Immature natural killer cell (primary cell): Measurements from ENCODE around the gene CLDN15. TPM values are rescaled to one million over a fixed set of nuclear protein-coding genes. Genes with fewer than 3 reads are reported as not detected.
A peak's percentile ranks its signal among the peaks of the same experiment; 100 is the strongest.
"Not testable (repeated sequence)": the region's sequence is repeated elsewhere in the genome, so short reads cannot be mapped to it uniquely, and the experiment has no call there.

Experiments used
- DNase-seq, 3 donors: peaks; one replicate each; pipeline ENCODE4 v3.0.0; 2022; ENCODE audit warnings: mixed read lengths in 1 of 3
- H3K27ac Mint-ChIP-seq, 6 donors: one replicate each; pipeline ENCODE4 v1.8.0; 2020; ENCODE audit warnings: mixed read lengths in 6 of 6, mild to moderate bottlenecking in 5 of 6, inconsistent platforms in 4 of 6, moderate library complexity in 3 of 6
- H3K27me3 Mint-ChIP-seq, 3 donors: one replicate each; pipeline ENCODE4 v1.8.0; 2020 to 2021; ENCODE audit warnings: low read depth in 3 of 3, mild to moderate bottlenecking in 3 of 3, mixed read lengths in 3 of 3, moderate library complexity in 3 of 3, inconsistent platforms in 1 of 3
- H3K36me3 Mint-ChIP-seq, 3 donors: one replicate each; pipeline ENCODE4 v1.8.0; 2020; ENCODE audit warnings: mixed read lengths in 3 of 3, inconsistent platforms in 2 of 3, mild to moderate bottlenecking in 2 of 3
- H3K4me1 Mint-ChIP-seq, 2 donors: one replicate each; pipeline ENCODE4 v1.8.0; 2020; ENCODE audit warnings: inconsistent platforms in 2 of 2, mild to moderate bottlenecking in 2 of 2, mixed read lengths in 2 of 2, moderate library complexity in 1 of 2
- H3K4me3 Mint-ChIP-seq, 5 donors: one replicate each; pipeline ENCODE4 v1.8.0; 2020; ENCODE audit warnings: mild to moderate bottlenecking in 5 of 5, mixed read lengths in 5 of 5, inconsistent platforms in 3 of 5, moderate library complexity in 3 of 5
- H3K9me3 Mint-ChIP-seq, 6 donors: one replicate each; pipeline ENCODE4 v1.8.0; 2020; ENCODE audit warnings: mild to moderate bottlenecking in 6 of 6, mixed read lengths in 6 of 6, inconsistent platforms in 4 of 6, moderate library complexity in 3 of 6
- polyA plus RNA-seq, 3 donors: library from polyadenylated mRNA; unstranded; fragments of 300-500 nt; fragmentation: Illumina TruSeq; gene quantifications; one replicate each; pipeline ENCODE4 v1.2.3, GENCODE V29; 2021

Gene CLDN15, protein sequence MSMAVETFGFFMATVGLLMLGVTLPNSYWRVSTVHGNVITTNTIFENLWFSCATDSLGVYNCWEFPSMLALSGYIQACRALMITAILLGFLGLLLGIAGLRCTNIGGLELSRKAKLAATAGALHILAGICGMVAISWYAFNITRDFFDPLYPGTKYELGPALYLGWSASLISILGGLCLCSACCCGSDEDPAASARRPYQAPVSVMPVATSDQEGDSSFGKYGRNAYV
- 1 to 10 TPM in 1 of 3 donors, under 1 TPM in 1, not detected in 1; 0.32 to 1.4 TPM for polyA plus RNA-seq

DNA sequence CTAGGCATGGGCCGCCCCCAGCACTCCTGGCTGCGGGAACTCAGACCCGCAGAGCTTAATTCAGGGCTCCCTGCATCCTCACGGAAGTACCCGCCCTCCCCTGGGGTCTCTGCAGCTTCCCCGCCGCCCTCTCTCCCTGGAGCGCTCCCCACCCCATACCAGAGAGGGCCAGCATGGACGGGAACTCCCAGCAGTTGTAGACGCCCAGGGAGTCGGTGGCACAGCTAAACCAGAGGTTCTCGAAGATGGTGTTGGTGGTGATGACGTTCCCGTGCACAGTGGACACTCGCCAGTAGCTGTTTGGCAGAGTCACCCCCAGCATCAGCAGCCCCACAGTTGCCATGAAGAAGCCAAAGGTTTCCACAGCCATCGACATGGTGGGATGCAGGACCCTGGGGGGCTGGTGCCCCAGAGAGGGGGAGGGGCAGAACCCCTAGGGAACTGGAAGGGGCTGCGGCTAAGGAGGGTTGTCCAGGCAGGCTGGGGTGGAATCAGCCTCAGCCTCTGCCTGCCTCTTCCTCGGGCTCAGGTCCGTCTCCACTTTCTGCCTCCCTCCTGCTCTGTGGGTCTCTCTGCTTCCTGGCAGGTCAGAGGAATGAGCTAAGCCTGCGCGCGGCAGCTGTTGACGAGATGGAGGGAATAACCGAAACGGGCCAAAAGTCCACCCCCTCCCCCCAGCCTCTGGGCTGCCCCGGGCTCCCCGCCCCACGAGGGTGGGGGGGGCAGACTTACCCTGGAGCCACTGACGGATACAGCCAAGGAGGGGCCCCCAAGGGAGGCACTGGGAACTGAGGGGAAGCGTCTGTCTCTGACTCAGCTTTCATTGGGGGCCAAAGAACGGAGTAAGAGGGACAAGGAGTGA, at the start of gene CLDN15:
CLDN15 (minus strand) TSS at position 597 of the 862 bp plus-strand sequence; CDS start at position 376, 221 bp downstream.
- H3K9me3 Mint-ChIP-seq = no peaks in the 10 kb centered on the region
- peaks cover 0 to 3% (median 0%) of the 10 kb centered on the region in 3 donors for H3K36me3 Mint-ChIP-seq
- no peak for DNase-seq
- peak within 1 kb of the TSS in 2 of 6 donors; percentile 34 to 81 for H3K27ac Mint-ChIP-seq
- no peaks in the 10 kb centered on the region for H3K4me1 Mint-ChIP-seq
- H3K27me3 Mint-ChIP-seq = no peaks in the 10 kb centered on the region
- no peak within 1 kb of the TSS for H3K4me3 Mint-ChIP-seq

DNA sequence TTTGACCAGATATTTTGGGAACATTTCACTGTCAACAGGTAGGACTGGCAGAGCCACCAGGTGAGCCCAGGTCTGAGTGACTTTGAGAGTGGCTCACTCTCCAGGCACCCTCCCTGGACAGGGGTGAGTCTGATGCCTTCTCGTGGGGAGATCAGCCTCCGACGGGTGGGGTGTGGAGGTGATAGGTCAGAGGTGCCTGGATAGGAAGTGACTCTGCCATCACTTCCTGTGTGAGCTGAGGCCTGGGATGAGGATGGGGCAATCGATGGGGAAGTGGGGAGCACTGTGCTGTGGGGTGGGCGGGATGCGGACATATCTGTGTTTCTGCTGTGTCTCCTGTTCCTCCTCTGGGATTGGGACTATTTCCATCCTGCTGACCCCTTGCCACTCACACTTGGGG, 49.4 kb upstream of the CLDN15 start:
- no peak for DNase-seq
- Mint-ChIP-seq H3K9me3 (peaks cover 0 to 6% (median 0%) of the 10 kb centered on the region in 6 donors), H3K27ac (peak overlapping the region in 1 of 6 donors; percentile 58), H3K36me3 (no peaks in the 10 kb centered on the region), H3K4me3 (no peak overlapping the region), H3K27me3 (peaks cover 3 to 10% (median 9%) of the 10 kb centered on the region in 3 donors), H3K4me1 (peaks cover 19 to 22% of the 10 kb centered on the region in 2 donors)

DNA sequence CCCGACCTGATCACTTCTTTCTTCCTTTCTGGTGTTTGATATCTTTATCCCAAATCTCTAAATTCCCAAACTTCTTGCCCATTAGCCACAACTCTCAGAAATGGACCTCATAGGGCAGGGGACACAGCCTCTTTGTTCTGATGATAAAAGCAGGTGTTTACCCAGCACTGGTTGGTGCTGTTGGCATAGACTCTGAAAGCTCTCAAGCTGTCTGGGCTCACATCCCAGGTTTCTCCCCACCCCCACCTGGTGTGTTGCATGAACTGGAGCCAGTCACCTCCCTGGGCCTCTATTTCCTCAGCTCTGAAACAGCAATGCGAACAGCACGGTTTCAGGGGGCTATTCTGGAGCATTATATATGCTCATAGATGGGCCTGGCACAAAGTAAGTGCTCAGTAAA, 48.3 kb upstream of the CLDN15 start:
- peaks cover 4 to 12% (median 9%) of the 10 kb centered on the region in 3 donors for H3K27me3 Mint-ChIP-seq

DNA sequence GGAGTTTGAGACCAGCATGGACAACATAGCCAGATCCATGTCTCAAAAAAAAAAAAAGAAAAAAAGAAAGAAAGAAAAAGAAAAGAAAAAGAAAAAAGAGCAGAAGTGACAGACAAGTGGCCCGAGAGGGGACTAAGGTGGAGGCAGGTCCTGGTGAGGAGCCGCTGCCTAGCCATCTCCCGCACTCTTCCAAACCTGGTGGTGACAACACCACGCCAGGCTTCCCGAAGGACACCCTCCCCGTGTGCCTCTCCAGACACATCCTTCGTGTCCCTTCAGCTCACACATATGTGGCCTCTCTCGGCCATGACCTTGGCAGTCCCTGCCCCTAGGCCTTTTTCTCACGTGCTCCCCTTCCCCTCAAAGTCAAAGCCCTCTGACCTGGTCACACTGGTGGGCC, 47.6 kb upstream of the CLDN15 start:
- Mint-ChIP-seq H3K27ac (no peak overlapping the region), H3K9me3 (peaks cover 0 to 6% (median 0%) of the 10 kb centered on the region in 6 donors), H3K36me3 (no peaks in the 10 kb centered on the region), H3K4me1 (peaks cover 13 to 18% of the 10 kb centered on the region in 2 donors), H3K27me3 (peaks cover 4 to 12% (median 6%) of the 10 kb centered on the region in 3 donors), H3K4me3 (no peak overlapping the region)
- no peak for DNase-seq

More for the DNA sequence above, 48.3 kb upstream of the CLDN15 start:
- not testable (repeated sequence) for H3K4me3 Mint-ChIP-seq, DNase-seq, H3K36me3 Mint-ChIP-seq, H3K9me3 Mint-ChIP-seq, H3K27ac Mint-ChIP-seq
- peaks cover 19 to 22% of the 10 kb centered on the region in 2 donors for H3K4me1 Mint-ChIP-seq

DNA sequence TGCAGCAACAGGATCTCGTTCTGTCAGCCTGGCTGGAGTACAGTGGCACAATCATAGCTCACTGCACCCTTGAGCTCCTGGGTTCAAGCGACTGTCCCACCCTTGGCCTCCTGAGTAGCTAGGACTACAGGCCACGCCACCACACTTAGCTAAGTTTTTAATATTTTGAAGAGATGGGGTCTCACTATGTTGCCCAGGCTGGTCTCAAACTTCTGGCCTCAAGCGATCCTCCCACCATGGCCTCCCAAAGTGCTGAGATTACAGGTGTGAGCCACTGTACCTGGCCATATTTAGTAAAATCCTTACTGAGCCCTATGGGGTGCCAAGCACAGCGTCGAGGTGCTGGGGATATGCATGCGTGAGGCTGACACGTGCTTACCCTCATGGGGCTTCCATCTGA, 43.3 kb upstream of the CLDN15 start:
- DNase-seq, H3K4me1 Mint-ChIP-seq, H3K4me3 Mint-ChIP-seq, H3K27ac Mint-ChIP-seq, H3K36me3 Mint-ChIP-seq, H3K9me3 Mint-ChIP-seq: not testable (repeated sequence)
- peaks cover 4 to 14% (median 6%) of the 10 kb centered on the region in 3 donors for H3K27me3 Mint-ChIP-seq

DNA sequence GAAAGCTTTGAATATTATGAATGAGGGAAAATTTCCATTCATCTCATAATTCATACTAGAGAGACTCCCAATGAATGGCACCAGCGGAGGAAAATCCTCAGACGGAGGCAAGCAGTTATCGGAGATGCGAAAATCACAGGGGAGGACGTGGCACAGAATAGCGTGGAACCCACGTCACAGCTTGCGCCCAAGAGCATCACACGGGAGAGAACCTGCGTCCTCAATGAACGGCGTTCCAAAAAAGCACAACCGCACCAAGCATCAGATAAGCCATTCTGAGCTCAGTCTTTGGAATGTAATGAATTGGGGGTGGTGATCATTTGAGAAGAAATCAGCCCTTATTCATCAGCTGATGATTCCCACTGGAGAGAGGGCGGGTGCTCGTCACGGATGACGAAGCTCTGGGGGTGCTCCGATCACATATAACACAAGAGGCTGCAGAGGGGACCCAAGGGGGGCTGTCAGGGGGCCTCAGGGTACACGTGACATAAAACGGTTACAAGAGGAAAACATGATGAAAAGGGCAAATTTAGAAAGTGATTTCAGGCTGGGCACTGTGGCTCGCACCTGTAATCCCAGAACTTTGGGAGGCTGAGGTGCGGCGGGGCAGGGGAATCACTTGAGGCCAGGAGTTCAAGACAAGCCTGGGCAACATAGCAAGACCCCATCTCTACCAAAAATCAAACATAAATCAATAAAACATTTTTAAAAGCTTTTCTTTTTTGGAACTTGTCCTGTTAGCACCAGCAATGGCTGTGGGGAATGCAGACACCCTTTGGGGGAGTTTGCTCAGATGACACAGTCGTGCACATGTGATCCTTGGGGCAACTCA, 41.1 kb upstream of the CLDN15 start:
- H3K27ac Mint-ChIP-seq = no peak overlapping the region
- H3K27me3 Mint-ChIP-seq = peaks cover 4 to 14% (median 6%) of the 10 kb centered on the region in 3 donors
- H3K9me3 Mint-ChIP-seq = no peaks in the 10 kb centered on the region

DNA sequence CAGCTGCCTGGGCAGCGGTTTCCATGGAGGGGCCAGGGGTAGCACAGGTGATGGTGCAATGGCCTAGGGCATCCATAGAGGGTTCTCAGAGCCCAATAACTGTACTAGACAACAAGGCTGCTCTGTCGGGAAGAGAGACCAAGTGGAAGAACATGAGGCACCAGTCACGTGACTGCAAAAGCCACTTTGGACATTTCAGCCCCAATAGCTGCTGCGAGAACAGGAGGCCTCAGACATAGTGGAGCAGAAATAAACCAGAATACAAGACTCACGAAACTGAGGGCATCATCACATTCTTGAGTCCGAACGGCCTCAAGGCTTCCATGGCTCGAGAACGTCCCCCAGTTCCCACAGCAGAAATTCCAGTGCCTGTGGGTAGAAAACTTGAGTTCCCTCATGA, 39.6 kb upstream of the CLDN15 start:
- no peak for DNase-seq
- Mint-ChIP-seq H3K27me3 (peaks cover 3 to 7% (median 4%) of the 10 kb centered on the region in 3 donors), H3K4me1 (no peaks in the 10 kb centered on the region), H3K9me3 (no peaks in the 10 kb centered on the region), H3K36me3 (no peaks in the 10 kb centered on the region), H3K27ac (no peak overlapping the region), H3K4me3 (no peak overlapping the region)

More for the DNA sequence above, 41.1 kb upstream of the CLDN15 start:
- Mint-ChIP-seq H3K4me1 (peaks cover 5 to 6% of the 10 kb centered on the region in 2 donors), H3K36me3 (no peaks in the 10 kb centered on the region), H3K4me3 (no peak overlapping the region)
- no peak for DNase-seq

DNA sequence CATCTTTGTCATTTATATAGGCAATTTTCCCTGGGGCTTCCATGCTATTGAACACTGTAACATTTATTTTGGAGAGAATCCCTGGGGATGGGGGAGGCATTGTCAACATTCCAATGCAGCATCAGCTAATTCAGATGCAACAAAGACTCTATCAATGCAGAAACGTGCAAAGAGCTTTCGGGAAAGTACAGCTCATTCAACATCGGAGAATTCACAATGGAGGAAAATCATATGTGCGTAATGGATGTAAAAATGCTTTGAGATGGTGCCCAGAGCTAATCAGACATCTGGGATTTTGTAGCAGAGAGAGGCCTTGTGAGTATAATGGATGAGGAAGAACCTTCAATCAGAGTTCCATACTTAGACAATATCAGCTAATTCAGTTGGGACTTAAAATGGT, 35.6 kb upstream of the CLDN15 start:
- no peaks in the 10 kb centered on the region for H3K36me3 Mint-ChIP-seq
- H3K4me1 Mint-ChIP-seq = no peaks in the 10 kb centered on the region
- H3K27me3 Mint-ChIP-seq = peaks cover 0 to 10% (median 2%) of the 10 kb centered on the region in 3 donors
- no peak overlapping the region for H3K4me3 Mint-ChIP-seq
- no peaks in the 10 kb centered on the region for H3K9me3 Mint-ChIP-seq
- no peak overlapping the region for H3K27ac Mint-ChIP-seq
- DNase-seq = no peak

DNA sequence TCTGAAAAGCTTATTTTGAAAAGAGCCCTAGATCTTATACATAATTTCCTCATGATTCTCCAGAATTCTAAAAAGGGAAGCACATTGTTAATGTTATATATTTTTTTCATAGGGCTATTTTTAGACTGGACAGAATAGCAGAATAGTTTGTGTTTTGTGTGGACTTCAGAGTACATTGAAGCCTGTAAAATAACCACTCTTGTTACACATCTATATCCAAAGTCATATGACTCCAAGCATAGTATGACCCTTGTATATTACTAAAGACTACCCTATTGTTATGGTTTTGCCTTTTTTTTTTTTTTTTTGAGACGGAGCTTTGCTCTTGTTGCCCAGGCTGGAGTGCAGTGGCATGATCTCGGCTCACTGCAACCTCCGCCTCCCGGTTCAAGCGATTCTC, 33.4 kb upstream of the CLDN15 start:
- Mint-ChIP-seq H3K27me3 (peaks cover 0 to 7% (median 6%) of the 10 kb centered on the region in 3 donors), H3K4me3 (no peak overlapping the region), H3K27ac (no peak overlapping the region), H3K9me3 (no peaks in the 10 kb centered on the region), H3K36me3 (no peaks in the 10 kb centered on the region), H3K4me1 (no peaks in the 10 kb centered on the region)
- no peak for DNase-seq

DNA sequence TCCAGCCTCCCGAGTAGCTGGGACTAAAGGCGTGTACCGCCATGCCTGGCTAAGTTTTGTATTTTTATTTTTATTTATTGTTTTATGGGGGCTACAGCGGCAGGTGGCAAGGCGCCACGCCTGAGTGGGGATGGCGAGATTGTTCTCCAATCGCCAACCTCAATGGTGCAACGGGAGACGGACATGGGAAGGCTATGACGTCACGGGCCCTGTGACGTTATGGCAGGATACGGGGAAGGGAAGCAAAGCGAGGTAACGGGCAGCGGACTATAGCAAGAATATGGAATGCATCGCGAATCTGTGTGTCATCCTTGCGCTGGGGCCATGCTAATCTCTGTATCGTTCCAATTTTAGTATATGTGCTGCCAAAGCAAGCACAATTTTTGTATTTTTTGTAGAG, 32.1 kb upstream of the CLDN15 start:
- no peaks in the 10 kb centered on the region for H3K36me3 Mint-ChIP-seq
- no peak for DNase-seq
- H3K4me1 Mint-ChIP-seq = no peaks in the 10 kb centered on the region
- peaks cover 0 to 15% (median 6%) of the 10 kb centered on the region in 3 donors for H3K27me3 Mint-ChIP-seq
- H3K27ac Mint-ChIP-seq = peak overlapping the region in 1 of 6 donors; percentile 71
- no peak overlapping the region for H3K4me3 Mint-ChIP-seq
- H3K9me3 Mint-ChIP-seq = no peaks in the 10 kb centered on the region

DNA sequence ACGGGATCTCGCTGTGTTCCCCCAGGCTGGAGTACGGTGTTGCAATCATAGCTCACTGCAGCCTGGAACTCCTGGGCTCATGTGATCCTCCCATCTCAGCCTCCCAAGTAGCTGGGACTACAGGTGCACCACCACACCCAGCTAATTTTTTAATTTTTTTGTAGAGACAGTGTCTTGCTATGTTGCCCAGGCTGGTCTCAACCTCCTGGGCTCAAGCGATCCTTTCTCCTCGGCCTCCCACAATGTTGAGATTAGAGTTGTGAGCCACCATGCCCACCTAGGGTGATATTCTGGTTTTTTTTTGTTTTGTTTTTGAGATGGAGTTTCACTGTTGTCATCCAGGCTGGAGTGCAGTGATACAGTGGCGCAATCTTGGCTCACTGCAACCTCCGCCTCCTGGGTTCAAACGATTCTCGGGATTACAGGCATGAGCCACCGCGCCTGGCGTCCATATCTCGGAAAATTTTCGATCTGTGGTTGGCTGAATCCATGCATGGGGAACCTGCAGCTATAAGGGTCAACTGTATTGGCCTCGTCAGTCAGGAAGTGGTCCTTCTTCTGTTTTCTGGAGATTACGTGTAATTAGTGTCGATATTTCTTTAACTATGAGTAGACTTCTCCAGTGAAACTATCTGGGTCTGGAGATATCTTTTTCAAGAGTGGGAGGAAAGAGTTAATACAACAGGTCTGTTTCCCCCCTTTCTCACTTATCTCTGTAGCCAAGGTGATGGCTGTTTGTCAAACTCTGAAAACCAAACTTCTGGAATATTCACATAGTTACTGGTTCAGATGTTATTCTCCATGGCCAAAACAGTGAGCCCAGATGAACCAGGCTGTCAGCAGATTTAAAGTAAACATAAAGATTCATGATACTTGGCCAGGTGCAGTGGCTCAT, 28.3 kb upstream of the CLDN15 start:
- peaks cover 4 to 16% (median 7%) of the 10 kb centered on the region in 3 donors for H3K27me3 Mint-ChIP-seq
- H3K27ac Mint-ChIP-seq = no peak overlapping the region
- DNase-seq = no peak
- no peaks in the 10 kb centered on the region for H3K9me3 Mint-ChIP-seq
- H3K4me3 Mint-ChIP-seq = no peak overlapping the region
- no peaks in the 10 kb centered on the region for H3K4me1 Mint-ChIP-seq
- no peaks in the 10 kb centered on the region for H3K36me3 Mint-ChIP-seq

DNA sequence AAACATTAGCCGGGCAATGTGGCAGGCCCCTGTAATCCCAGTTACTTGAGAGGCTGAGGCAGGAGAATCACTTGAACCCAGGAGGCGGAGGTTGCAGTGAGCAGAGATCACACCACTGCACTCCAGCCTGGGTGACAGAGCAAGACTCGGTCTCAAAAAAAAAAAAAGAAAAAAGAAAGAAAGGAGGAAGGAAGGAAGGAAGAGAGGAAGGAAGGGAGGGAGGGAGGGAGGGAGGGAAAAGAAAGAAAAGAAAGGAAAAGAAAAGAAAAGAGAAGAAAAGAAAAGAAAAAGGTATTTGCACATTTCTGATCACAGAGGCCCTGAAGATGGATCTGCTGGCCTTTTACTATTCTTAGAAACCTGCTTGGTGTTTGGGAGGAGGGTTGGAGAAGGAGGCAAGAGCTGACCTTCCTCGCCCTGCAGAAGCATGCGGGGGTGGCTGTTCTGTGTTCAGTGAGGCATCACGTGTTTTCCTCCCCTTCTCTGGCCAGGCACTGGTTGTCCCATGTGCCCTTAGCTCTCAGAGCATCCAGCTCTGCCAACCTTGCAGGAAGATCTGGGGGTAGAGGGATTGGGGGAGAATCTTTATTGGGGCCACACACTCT, 26.6 kb upstream of the CLDN15 start:
- not testable (repeated sequence) for H3K9me3 Mint-ChIP-seq, H3K36me3 Mint-ChIP-seq, H3K4me3 Mint-ChIP-seq, H3K4me1 Mint-ChIP-seq, DNase-seq, H3K27ac Mint-ChIP-seq
- H3K27me3 Mint-ChIP-seq = peaks cover 1 to 20% (median 7%) of the 10 kb centered on the region in 3 donors
